Neural progenitor cell (in vitro differentiated cells): ENCODE data around the gene TENT5A.

Source experiments
- CTCF ChIP-seq: fragments of 200-600 bp; sonication (generic); IDR thresholded peaks from 2 replicates; pipeline ENCODE4 v1.5.1; 2017; ENCODE audit warnings: antibody characterized with exemption, mild to moderate bottlenecking
- EZH2 ChIP-seq: fragments of 200-600 bp; sonication (generic); IDR thresholded peaks from 2 replicates; pipeline ENCODE4 v1.6.1; 2017; ENCODE audit warnings: antibody characterized with exemption, mild to moderate bottlenecking, moderate library complexity

GRCh38 chr6:81713205-81713604 lies 39.3 kb downstream of the TENT5A start:
- TF ChIP-seq CTCF (no peak), EZH2 (no peak)
